Stimulated activated CD8-positive, alpha-beta memory T cell treated with anti-CD3 and anti-CD28 coated beads, Interleukin-12 subunit alpha, Interleukin-12 subunit beta, amount 100 ng/mL, for 24 hours (primary cell): Measurements from ENCODE around the gene PPP1R37.

ENCODE experiments used
- DNase-seq: peaks from one replicate; pipeline ENCODE4 v3.0.0-alpha.2; 2020; ENCODE audit errors: extremely low read depth

Gene PPP1R37

GRCh38 chr19:45137179-45137761, 44.3 kb downstream of the PPP1R37 start:
- no peak for DNase-seq

DNA sequence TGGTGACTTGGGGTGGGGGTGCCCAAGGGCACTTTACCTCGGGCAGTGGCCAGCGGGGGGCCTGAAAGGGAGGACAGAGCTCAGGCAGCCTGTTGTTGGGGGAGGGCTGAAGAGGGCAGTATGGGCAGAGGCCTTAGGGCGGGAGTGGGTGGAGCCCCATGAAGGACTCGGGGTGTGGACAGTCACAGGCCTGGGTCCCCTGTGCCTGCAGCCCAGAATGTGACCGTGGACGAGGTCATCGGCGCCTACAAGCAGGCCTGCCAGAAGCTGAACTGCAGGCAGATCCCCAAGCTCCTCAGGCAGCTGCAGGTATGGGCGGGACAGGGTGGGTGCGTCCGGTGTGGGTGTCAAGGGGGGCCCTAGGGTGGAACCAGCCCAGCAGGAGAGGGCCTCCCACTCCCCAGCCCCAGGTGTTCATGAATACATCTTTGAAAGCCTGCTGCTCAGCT, 45.3 kb downstream of the PPP1R37 start:
- DNase-seq, result no peak

DNA sequence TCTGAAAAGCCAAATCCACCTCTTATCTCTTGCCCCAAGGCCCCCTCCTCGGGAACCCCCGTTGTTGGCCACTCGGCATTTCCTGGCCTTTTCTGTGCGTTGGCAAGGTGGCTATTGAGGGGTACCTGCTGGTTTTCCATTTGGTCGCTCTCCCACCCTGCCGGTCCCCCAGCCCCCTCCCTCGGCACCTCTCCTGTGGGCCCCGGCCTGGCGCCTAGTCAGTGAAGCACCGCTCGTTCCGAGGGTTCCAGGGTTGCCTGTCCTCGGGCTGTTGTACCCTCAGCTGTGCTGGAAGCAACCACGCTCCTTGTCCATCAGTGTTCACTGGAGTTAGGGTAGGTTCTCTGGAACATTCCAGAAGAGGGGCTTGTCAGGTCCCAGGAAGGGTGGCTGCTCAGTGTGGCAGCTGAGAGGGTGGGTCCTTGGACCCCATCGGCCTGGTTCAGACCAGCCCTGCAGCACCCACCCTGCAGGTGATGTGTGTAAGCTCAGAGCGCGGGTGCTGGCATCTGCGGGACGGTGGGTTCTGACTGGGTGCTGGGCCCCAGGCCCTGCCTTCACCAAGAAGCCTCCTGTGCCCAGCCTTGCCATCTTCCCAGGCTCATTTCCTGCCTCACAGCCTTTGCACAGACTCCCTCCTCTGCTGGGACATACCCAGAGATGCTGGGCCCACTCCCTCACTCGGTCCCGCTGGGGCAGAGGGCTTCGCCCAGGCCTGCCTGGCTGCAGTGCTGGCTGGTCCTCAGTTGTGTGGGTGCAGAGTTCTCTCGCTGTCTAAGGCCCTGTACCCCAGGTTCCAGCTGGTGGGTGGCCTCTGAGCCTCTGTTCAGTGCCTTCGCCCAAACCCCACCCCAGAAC, 46.5 kb downstream of the PPP1R37 start:
- no peak for DNase-seq

GRCh38 chr19:45140144-45140503, 47.1 kb downstream of the PPP1R37 start:
- no peak for DNase-seq

- no peak for DNase-seq
Observed at GRCh38 chr19:45140533-45140932, 47.6 kb downstream of the PPP1R37 start.

DNA sequence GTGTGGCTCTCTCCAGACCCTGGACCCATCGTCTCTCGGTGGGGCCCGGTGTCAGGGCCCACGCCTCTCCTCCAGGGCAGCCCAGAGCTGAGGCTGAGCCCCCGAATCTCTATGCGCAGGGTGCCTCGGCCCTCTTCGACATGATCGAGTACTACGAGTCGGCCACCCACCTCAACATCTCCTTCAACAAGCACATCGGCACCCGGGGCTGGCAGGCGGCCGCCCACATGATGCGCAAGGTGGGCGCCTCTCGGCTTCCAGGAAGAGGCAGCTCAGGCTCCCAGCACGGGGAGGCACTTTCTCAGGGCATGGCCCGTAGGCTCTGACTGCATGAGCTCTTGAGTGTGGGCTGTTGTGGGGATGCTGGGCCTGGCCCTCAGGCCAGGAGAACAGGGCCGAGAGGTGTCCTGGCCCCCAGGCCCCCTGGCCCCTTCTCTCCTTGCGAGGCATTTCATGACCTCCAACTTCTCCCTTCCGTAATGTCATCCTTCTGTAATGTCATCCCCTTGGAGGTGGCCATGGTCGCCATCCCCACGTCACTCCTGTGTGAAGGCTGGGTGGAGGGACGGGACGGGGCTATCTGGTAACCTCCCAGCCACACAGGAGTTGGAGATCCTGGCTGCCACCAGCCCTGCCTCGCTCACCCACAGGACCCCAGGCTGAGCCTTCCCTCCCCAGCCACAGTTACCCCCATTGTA, 48.4 kb downstream of the PPP1R37 start:
- no peak for DNase-seq

- DNase-seq, result no peak
Observed at GRCh38 chr19:45142016-45142725, 49.2 kb downstream of the PPP1R37 start.

DNA sequence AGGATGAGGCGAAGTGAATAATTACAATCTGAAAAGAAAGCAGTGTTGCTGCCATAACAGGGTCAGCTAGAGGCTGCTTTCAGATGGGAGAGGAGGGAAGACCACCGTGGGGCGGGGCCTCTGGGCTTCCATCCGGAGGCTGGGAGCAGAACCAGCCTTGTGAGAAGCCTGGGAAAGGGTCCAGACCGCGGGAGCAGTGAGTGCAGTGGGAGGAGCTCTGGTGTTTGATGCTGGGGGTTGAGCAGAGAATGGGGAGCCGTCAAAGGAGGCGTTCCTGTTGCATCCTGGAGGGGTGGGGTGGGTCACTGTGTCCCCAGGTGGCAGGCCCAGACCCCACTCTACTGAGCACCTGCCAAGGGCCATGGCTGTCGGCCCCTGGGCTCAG, 49.7 kb downstream of the PPP1R37 start:
- DNase-seq, result no peak

DNA sequence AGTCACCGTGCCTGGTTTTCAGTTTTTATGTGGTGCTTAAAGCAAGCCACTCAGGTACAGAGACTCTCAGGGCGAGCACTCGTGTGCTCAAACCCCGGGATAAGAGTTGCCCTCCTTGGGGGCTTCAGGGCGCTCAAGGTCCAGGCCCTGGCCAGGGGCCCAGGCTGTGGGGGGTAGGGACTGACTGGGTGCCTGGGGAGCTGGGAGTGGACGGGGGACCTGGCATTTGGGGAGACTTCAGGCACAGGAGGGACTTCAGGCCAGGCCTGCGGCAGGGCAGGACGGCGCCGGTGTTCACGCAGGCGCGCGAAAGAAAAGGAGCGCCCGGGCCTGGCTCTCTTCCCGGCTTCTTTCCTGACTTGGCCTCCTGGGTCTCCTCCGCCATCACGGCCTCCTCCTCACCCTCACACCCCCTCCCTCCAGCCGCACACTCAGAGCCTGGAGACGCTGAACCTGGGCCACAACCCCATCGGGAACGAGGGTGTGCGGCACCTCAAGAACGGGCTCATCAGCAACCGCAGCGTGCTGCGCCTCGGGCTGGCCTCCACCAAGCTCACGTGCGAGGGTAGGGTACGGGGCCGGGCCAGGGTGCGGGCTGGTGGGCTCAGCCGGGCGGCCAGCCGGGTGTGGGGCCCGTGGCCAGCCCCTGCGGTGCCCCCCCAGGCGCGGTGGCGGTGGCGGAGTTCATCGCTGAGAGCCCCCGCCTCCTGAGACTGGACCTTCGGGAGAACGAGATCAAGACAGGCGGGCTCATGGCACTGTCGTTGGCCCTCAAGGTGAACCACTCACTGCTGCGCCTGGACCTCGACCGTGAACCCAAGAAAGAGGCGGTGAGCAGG, 51.7 kb downstream of the PPP1R37 start:
- DNase-seq, result no peak

- DNase-seq, result no peak
Observed at GRCh38 chr19:45145270-45146189, 52.6 kb downstream of the PPP1R37 start.

DNA sequence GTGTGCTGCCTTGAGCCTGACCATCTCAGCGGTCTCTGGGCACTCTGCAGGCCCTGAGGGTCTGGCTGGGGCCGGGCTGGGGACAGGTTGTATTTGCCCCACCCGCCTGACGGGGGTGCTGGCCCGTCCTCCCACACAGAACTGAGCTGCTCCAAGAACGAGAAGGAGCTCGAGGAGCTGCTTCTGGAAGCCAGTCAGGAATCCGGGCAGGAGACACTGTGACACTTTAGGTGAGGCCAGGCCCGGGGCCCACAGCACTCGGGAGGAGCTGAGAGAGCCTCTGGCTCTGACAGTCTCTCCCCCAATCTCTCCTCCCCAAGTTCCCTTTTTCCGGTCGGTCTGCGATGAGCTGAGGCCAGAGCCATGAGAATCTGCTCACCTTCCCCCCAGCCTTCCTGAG, 53.3 kb downstream of the PPP1R37 start:
- DNase-seq, result no peak

DNA sequence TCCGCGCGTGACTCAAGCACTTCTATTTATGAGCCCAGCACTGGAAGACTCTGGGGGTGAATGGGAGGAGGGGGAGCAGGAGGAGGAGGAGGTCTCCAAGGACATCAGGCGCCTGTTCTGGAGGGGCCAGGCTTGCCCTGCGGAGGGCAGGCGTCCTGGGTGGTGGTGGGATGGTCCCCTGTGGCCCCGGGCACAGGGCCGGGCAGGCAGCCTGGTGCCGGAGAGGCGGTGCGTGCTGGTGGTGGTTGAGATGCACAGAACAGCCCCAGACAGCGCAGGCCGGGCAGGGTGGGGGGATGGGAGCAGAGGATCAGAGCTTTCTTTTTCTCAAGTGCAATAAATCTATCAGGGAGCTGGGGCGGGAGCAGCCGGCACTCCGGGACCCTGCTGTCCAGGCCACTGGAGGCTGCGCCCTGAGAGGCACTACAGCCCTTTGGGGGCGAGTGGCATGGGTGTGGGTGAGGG, 53.8 kb downstream of the PPP1R37 start:
- no peak for DNase-seq

DNA sequence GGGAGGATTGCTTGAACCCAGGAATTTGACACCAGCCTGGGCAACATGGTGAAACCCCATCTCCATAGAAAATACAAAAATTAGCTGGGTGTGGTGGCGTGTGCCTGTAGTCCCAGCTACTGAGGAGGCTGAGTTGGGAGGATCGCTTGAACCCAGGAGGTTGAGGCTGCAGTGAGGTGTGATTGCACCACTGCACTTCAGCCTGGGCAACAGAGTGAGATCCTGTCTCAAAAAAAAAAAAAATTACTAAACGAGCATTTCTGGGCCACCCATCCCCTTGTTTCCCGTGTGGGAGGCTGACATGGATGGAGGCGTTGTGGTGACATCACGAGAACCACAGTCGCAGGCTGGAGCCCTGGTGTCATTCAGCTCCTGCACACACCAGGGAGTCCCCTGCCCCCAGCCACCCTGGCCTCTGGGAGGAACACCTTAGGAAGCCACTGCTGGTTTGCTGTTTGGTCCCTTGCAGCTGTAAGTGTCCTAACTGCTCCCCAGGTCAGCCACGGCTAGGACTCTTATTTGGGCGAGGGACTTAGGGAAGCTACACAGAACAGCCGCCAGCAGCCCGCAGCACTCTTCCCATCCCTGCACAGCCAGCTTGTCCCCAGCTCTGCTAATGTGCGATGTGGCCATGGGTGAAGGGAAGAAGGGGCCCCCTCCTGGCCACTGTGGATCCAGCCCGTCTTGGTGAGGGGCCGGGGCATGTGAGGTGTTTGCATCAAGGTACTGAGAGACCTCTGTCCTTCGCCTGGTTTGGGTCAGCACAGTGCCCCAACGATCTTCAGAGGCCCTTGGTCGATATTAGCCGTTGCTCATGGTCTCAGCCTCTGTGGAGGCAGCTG, 55.1 kb downstream of the PPP1R37 start:
- no peak for DNase-seq

DNA sequence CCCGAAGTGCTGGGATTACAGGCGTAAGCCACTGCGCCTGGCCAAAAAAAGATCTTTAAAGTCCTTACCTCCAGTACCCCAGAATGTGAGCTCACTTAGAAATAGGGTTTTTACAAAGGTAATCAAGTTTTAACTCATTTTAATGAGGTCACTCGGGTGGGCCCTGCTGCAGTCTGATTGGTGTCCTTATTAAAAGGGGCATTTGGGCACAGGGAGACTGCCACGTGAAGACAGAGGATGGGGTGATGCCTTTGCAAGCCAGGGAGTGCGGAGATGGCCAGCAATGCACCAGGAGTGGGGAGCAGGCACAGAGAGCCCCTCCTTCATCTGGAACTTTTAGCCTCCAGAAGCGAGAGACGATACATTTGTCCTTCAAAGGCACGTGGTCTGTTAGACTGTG, 56.1 kb downstream of the PPP1R37 start:
- DNase-seq, result no peak

- no peak for DNase-seq
Observed at GRCh38 chr19:45150180-45150579, 57.2 kb downstream of the PPP1R37 start.

- no peak for DNase-seq
Observed at GRCh38 chr19:45150751-45151281, 57.8 kb downstream of the PPP1R37 start.

GRCh38 chr19:45151320-45151719, 58.3 kb downstream of the PPP1R37 start:
- DNase-seq, result no peak

GRCh38 chr19:45151821-45152503, 59.0 kb downstream of the PPP1R37 start:
- no peak for DNase-seq
